ENCODE results near the gene SELENOK.

GRCh38 chr3:53891497-53892285 is at the start of gene SELENOK:
- TF ChIP-seq CTCF (IDR thresholded peaks at IDR 0.05) (no peak), POLR2A (IDR thresholded peaks at IDR 0.05) (peak in 1 of 2 donors; percentile 82)
